Activated CD4-positive, alpha-beta T cell treated with anti-CD3 and anti-CD28 coated beads, Interleukin-2, amount 50 U/mL, for 4 hours (primary cell): ENCODE data around the gene GOLM1.

Experiments used
- DNase-seq, 2 experiments: peaks; one replicate each; pipeline ENCODE4 v3.0.0-alpha.2; 2020

GOLM1 gene

DNA sequence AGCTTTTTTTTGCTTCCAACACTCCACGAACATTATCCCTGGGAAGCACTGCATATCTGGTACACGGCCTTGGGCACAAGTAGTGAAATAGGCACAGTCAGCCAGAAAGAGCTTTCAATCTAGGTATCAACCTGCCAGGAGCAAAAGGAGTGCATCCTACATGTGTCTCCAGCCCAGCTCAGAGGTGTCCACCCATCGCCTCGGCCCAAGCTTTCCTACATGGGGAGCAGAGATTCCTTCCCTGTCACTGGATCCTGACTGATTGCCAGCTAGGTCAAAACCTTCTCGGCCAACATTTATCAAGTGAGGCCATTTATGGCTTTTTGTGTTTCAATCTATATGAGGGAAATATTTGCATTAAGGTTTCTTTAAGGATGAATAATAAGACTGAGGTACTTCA lies 55.8 kb downstream of the GOLM1 start:
- no peak for DNase-seq

DNA sequence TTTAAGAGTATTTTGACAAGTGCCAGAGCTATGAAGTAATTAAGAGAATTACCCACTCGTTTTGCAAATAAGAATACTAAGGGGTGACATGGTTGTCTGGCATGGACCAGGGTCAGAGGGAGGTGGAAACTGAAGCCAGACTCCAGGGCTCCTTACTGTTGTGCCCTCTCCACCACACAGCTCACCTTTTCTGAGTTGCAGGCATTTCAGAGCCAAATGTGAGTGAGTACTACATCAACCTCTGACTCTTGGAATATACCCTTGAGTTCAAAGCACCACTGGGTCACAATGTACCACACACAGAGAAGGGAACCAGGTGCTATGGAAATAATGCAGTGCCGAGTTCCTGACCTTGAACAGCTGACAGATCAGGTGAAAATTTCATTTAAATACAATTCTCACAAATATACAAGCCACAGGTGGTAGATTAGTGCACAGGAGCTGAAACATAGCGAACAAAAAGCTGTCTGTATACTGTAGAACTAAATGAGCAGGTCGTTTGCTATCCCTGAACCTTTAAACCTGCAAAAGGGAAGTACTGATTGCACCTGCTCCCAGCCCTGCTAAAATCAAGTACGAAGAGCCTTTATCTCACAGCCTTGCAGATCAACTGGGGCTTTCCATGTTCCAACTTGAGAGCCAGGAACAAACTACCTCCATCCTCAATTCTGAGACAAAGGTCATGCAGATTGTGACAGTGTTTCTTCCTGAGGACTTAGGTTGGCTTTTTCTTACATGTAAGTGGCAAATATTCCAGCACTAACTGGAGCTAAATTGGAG lies 57.0 kb downstream of the GOLM1 start:
- DNase-seq = no peak

GRCh38 chr9:86041311-86041741 lies 58.0 kb downstream of the GOLM1 start:
- DNase-seq = no peak

DNA sequence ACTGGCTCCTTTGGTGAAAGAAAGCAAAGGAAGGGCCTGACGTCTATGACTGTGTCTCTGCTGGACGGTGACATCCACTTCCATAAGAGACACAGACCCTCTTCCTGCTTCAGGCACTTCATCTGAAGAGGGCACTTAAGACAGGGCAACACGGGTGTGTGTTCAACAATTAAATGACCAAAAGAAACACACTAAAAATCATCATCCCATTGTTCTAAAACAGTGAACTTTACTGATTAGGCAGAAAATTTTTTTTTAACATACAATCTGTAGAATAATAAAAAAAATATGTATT lies 58.5 kb downstream of the GOLM1 start:
- DNase-seq = no peak

DNA sequence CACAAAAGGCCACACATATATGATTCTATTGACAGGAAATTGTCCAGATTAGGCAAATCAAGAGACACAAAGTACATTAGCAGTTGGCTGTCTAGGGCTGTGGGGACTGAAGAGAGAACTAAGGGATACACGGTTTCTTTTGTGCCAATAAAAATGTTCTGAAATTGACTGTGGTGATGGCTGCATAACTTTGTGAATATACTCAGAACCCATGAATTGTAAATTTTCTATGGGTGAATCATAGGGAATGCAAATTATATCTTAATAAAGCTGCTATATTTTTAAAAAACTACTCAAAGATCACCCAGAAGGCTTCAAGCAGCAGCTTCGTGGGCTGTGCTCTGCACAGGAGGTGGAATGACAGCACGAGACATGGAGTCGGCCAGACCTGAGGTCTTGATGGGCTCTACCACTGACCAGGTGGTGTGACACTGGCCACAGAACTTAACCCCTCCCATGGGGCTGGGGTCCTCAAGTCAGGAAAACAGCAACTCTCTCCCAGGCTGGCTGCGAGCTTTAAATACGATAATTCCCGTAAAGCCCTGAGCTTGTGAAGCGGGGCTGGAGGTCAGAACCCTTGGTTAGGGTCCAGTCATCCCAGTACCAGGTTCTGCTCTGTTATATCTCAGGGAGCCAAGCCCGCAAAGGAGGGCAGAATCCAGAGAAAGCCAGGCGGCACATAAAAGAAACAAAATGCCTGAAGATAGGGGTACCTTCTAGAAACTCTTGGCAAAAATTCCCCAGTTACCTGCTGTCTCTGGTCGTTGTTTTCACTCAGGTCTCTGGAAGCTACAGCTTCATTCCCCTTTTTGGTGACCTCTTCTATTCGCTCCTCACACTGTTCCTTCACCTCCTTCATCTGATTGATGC lies 59.1 kb downstream of the GOLM1 start:
- no peak for DNase-seq

DNA sequence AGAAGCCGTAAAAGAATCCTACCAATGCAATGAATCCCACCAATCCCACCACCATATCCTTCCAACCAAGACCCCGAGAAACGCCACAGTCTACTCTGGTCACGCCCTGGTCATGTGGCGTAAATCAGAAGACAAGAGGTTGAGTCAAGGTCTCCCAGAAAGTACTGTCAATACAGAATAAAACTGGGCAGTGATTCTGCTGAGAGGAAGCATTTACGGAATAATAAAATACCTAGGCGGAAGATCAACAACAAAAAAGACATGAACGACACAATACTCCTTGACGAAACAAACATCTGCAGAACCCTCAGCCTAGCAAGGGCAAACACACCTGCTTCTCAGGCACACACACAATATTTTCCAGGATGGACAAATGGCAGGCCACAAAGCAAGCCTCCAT lies 62.8 kb downstream of the GOLM1 start:
- no peak for DNase-seq

GRCh38 chr9:86035827-86036440 lies 63.4 kb downstream of the GOLM1 start:
- no peak for DNase-seq

- no peak for DNase-seq
Measured at GRCh38 chr9:86034863-86035734, 64.3 kb downstream of the GOLM1 start.

DNA sequence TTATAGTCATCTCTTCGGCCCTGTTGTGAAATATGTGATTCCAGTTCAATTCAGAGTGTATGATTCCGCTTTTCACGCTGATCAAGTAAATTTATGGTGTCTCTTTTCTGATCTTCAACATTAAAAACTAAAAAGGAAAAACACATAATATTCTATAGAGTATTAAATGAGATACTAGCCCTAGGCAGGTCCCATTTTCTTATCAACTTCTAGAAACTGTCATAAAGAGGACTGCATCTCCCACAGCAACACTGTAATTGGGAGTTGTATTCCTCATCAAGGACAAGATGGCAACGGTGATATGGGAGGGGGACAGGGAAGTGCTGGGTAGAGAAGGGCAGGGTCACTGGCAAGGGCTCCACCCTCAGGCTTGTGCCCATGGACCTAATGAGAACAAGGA lies 71.6 kb downstream of the GOLM1 start:
- no peak for DNase-seq

GRCh38 chr9:86022687-86023266 lies 76.6 kb downstream of the GOLM1 start:
- no peak for DNase-seq

DNA sequence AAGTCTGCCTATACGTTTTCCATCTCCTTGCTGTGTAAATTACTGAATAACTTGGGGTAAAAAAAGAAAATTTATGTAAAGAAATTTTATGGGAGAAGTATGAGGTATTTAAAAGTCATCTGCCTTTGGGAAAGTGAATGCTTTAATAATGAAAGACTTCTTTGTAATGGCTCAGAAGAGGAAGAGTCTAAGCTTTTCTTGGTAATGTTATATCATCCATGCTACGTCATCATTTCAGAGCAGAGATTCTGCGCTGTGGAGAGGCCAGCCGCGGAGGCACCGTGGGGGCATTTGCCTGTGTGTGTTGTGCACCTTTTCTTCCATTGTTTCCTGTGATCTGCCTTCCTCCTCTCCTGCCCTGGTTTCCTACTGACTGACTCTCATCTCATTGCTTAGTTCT lies 78.2 kb downstream of the GOLM1 start:
- DNase-seq = no peak

GRCh38 chr9:86020731-86021130 lies 78.6 kb downstream of the GOLM1 start:
- DNase-seq = no peak

GRCh38 chr9:86009133-86009532 lies 90.2 kb downstream of the GOLM1 start:
- no peak for DNase-seq

GRCh38 chr9:86005253-86005775 lies 94.0 kb downstream of the GOLM1 start:
- DNase-seq = no peak

DNA sequence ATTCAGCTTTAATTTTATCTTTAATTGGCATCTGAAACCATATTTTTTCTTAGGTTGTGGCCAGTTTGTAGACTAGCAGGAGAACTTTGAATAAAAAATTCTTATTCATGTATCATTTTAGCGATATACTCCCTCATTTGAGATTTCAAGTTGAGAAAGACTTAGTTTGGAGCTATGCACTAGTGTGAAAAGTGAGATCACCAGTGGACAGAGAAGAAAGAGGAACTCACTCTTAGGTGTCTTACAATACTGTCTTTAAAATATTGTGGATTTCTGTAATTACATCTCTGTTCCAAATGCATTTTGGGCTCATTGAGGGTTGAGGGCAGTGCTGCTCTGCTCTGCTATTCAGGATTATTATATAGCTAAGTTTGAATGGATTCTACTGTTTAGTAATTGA lies 103.8 kb downstream of the GOLM1 start:
- no peak for DNase-seq

DNA sequence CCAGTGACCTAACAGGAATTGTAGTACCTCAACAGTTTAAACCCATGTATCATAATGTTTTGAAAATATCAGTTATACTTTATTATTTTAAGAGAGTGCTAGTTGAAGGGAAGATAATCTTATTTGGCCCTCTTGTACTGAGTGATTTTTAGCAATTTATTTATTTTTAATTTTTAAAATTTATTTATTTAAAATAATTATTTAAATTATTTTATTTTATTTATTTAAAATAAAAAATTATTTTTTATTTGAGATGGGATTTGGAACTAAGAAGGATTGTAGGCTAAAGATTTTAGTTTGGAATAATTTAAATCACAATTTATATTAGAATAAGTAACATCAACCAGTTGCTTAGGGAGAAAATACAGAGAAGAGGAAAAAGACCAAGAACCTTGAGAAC lies 104.3 kb downstream of the GOLM1 start:
- DNase-seq = no peak

DNA sequence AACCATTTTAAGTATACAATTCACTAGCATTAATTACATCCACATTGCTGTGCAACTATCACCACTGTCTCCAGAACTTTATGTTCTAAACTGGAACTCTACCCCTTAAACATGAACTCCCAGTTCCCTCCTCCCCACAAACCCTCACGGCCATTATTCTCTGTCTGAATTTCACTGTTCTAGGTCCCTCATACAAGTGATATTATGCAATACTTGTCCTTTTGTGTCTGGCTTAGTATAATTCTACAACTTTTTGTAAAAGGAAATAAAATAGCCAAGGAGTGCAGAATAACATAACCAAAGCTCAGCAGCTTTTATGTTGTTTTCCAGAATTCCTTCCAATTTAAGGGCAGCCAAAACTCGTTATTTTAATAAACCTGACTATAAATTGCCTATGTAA lies 105.2 kb downstream of the GOLM1 start:
- no peak for DNase-seq

- no peak for DNase-seq
Measured at GRCh38 chr9:85987236-85987635, 112.1 kb downstream of the GOLM1 start.

DNA sequence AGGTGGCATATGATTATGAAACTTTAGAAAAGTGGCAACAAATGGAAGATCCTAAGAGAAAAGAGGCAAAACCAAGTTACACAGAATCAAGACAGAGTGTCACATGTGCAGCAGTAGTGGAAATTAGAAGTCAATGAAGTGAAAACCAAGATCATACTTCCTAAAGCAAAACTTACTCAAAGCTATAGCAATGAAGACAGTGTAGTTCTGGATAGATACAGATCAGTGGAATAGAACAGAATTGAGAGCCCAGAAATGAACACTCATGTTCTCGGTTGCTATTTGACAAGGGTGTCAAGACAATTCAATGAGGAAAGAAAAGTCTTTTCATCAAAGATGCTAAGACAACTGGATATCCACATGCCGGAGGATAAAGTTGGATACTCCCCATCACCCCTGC lies 114.9 kb downstream of the GOLM1 start:
- no peak for DNase-seq

DNA sequence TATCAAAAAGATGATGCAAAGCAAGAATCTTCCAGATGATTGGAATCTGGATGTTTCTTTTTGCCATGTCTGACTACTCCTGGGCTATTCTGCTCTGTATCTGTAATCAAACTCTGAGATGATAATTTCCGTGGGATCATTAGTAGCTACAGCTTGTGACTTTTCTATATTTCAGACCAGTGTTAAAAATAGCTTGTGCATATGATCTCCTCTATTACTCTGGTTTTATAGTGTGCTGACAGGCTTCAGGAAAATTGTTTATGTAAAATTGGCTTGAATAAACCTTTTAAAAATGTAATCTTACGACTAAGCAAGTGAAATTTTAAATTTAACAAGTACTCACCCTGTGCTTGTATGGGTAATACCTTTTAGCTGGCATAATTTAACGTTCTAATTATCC lies 118.0 kb downstream of the GOLM1 start:
- DNase-seq = no peak

DNA sequence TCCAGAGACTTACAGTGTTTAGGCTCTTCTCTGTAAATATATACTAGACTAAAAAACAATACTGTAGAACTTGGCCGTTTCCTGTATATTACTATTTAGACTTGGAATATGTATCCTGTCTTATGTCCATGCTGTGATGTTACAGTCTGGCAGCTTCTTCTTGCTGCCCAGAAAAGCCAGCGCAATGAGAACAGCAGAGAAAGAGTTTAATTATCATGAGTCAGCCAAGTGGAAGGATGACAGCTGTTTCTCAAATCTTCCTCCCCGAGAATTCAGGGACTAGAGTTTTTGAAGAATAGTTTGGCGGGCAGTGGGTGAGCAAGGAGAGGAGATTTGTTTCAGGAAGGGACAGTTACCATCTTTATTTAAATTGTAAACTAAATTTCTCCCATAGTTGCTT lies 120.9 kb downstream of the GOLM1 start:
- no peak for DNase-seq
